CD4-positive, alpha-beta T cell treated with Interleukin-15 for 4 hours (primary cell): ENCODE measurements around the gene BBC3.
"Not testable (repeated sequence)": the region's sequence is repeated elsewhere in the genome, so short reads cannot be mapped to it uniquely, and the experiment has no call there.

Experiments used
- DNase-seq: peaks from one replicate; pipeline ENCODE4 v3.0.0-alpha.2; 2020; ENCODE audit warnings: low spot score

The BBC3 gene

DNA sequence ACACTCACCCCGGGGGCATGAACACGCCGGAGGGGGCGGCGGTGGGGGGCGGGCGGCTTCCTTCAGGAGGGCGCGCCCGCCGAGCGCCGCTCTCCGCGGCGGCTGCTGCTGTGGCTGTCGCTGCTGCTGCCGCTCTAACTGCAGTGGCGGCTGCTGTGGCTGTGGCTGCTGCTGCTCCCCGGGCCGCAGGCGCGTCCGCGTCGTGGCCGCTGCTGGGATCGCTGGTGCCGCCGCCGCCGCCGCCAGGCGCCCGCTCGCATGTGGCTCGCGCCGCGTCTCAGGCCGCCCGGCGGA, at the start of gene BBC3:
Gene BBC3, minus strand, starts transcription at position 279 of the 294 bp plus-strand sequence. CDS start 2,768 bp downstream, outside the sequence.
- DNase-seq = no peak

- DNase-seq = peak; percentile 57
These were observed 49.3 kb upstream of the BBC3 start for GRCh38 chr19:47280183-47280797.

GRCh38 chr19:47276513-47276912, 45.5 kb upstream of the BBC3 start:
- not testable (repeated sequence) for DNase-seq

DNA sequence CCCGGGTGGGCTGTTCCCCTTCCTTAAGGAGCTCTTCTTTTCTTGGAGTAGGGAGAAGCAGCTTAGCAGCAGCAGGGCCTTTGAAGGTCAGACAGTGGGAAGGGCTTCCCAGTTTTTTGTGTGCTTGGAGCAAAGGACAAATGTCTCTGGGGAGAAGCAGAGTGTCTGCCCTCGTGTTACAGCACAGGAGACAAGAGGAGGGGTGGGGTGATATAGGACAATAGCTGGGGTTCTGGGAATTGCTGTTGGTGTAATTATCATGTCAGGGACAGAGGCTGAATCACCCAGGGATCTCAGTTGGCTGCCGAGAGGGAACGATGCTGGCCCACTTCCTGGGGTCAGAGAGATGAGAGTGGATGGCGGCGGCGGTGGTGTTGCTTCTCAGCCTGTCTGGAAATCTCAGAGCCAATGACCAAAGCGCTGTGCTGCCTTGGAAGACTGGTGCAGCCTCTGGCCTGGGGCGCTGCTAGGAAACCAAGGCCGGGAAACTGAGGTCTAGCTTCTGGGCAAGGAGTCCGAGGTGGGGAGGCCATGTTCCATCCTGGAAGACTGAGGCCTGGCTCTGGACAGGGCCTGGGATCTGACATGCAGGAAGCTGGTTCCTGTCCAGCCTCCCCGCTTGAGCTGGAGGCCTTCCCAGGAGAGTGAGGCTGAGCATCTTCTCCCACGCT, 44.9 kb upstream of the BBC3 start:
- no peak for DNase-seq

GRCh38 chr19:47274891-47275761, 44.1 kb upstream of the BBC3 start:
- DNase-seq = no peak

DNA sequence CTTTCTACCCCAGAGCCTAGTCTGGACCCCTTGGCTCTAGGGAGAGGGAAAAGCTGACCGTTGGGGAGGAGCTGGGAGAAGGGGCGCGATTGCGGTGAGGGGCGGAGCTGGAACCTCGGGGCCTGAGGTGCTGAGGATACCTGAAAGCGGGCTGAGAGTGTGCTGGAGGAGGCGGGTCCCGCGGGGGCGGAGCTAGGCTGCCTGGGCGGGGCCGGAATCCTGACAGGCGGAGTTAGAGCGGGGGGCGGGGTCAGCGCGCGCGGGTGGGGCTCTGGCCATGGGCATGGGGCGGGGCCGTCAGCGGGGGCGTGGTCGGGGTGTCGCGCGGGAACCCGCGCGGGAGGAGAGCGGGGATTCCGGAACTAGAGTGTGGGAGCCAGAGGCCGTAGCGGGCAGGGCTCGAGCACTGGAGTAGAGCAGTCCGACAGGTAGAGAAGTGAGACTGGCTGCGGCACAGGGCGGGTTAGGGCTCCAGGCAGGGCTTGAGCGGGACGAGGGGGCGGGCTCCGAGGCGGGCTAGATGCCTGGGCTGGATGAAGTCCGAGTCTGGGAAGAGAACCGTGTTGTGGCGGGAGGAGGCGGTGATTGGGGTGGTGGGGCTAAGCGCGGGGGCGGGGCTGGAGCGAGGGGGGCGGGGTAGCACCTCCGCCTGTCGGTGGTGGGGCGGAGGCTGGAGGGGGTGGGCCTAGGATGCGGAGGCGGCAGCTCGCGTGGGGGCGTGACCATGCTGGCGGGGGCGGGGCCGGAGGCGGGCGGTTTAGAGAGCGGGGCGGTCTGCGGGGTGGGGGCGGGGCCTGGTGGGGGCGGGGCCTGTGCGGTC, 43.3 kb upstream of the BBC3 start, which contains the start of gene INAFM1:
Gene INAFM1, plus strand, starts transcription at position 815 of the 820 bp plus-strand sequence. CDS start 35 bp downstream, outside the sequence.
- DNase-seq = peak; percentile 98

GRCh38 chr19:47273313-47274070, 42.5 kb upstream of the BBC3 start:
- peak; percentile 91 for DNase-seq

DNA sequence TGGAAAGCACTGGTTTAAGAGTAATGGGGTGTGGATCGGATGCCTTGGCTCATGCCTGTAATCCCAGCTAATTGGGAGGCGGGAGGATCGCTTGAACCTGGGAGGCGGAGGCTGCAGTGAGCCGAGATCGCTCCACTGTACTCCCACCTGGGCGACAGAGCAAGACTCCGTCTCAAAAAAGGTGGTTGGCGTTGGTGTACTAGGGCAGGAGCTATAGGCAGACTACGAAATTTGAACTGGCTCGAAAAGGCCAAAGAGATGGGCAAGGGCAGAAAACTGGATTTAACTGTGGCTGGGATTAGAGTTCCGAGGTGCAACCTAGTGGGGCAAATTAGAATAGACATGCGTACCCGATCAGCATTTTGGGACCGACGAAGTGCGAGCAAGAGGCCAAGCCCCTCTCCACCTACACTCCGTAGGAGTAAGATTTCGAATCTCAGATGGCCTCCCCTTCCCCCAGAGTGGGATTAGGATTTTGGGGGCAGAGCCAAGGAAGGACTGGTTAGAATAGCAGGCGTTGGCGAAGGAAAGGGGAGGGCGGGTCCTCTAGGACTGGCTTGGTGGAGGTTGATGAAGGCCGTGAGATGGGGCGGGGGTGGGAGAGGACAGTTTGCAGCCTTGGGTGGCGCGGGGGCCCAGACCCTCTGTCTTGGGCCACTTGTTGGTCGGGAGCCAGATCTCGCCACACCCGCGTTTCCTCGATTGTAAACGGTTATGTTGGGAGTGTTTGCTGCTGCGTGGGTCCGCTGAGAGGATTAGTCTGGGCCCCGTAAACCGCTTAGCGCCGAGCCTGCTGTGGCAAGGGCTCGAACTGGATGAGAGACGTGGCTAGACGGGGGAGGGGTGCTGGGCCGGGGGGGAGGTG, 41.7 kb upstream of the BBC3 start:
- no peak for DNase-seq

GRCh38 chr19:47271949-47272348, 41.0 kb upstream of the BBC3 start:
- DNase-seq = no peak

DNA sequence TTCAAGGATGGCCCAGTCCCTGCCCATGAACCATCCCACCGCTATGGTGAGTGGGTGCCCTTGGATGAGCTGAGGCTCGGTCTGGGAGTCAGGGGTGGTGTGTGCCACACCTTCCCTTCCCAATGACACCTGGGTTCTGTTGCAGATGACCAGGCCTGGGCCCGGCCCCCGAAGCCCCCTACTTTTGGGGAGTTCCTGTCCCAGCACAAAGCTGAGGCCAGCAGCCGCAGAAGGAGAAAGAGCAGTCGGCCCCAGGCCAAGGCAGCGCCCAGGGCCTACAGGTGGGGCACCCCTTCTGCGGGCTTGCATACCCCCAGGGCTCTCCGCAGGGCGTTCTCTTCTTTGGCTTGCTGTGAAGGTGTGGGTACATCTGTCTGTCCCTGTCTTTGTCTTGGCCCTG, 39.4 kb upstream of the BBC3 start:
- no peak for DNase-seq

GRCh38 chr19:47269596-47269995, 38.6 kb upstream of the BBC3 start:
- no peak for DNase-seq

GRCh38 chr19:47268028-47268427, 37.0 kb upstream of the BBC3 start:
- DNase-seq = no peak

DNA sequence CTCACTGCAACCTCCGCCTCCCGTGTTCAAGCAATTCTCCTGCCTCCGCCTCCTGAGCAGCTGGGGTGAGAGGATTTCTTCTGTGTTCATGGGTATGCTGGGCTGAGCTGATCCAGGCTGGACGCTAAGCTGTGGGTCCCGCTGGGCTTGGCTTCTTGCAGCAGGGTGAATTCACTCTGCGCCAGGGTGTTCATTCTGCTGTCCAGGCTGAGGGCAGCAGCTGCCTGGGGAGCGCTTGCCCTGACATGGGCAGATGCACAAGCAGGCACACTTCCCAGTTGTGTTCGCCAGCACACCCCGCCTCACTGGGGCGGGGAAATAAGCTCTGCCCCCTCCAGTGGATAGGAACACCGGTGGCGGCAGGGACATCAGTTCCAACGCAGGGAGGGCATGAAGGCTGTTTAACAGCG, 36.4 kb upstream of the BBC3 start:
- DNase-seq = no peak

DNA sequence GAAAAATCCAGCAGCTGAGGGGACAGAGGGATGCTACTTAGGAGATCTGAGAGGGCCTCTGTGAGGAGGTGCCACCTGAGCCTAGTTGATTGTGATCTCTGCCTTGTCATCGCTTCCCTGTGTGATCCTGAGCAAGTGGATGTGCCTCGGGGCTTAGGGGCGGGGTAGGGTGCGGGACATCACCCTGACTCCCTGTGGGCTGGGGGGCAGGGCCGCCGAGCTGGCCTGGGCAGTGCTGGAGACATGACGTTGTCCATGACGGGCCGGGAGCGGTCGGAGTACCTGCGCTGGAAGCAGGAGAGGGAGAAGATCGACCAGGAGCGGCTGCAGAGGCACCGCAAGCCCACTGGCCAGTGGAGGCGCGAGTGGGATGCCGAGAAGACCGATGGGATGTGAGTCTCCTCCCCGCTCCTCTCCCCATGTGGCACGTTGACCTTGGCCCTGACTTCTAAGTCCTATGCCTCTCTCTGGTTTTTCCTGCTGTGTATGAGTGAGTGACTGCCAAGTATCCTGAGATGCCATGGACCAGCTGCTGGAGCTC, 35.5 kb upstream of the BBC3 start:
- no peak for DNase-seq

DNA sequence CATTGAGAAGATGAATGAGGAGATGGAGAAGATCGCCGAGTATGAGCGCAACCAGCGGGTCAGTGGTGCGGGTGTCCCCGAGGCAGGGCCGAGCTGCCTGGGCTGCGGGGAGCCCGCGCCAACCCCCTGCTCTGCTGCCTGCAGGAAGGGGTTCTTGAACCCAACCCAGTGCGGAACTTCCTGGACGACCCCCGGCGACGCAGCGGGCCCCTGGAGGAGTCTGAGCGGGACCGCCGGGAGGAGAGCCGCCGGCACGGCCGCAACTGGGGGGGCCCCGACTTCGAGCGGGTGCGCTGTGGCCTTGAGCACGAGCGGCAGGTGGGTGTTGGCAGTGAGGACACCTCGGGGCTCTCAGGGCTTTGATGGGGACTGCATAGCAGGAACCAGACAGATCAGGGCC, 33.6 kb upstream of the BBC3 start:
- no peak for DNase-seq

DNA sequence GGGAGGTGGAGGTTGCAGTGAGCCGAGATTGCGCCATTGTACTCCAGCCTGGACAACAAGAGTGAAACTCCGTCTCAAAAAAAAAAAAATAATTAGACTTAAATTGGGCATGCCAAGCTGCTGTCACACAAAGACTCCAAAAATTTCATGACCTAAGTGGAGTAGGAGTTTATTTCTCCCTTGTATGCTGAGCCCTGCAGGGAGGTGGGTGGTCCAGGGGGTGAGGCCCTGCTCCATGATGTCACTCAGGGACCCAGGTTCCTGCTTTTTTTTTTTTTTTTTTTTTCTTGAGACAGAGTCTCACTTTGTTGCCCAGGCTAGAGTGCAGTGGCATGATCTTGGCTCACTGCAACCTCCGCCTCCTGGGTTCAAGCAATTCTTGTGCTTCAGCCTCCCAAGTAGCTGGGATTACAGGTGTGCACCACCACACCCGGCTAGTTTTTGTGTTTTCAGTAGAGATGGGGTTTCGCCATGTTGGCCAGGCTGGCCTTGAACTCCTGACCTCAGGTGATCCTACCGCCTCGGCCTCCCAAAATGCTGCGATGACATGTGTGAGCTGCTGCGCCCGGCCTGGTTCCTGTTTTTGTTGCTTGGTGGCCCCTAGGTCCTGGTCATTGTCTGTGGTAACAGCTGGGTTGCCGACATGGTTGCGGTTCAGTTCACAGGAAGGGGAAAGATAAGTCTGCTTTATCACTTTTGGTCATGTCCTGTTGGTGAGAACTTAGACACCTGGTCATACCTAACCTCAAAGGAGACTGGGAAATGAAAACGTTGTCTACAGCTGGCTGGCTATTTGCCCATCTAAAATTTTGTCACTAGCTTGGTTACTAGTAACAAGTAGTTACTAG, 31.2 kb upstream of the BBC3 start:
- DNase-seq = not testable (repeated sequence)

DNA sequence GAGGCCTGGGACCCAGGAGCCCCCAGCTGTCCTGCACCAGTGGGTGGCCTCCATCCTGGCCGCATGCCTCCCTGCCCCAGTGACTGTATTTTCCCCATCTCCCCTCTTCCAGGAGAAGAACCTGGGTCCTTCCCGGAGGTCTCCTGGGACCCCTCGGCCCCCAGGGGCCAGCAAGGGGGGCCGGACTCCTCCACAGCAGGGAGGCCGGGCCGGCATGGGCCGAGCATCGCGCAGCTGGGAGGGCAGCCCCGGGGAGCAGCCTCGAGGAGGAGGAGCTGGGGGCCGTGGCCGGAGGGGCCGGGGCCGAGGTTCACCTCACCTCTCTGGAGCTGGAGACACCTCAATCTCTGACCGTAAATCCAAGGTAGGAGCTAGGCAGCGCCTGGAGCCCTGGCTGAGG, 29.5 kb upstream of the BBC3 start:
- DNase-seq = no peak

- no peak for DNase-seq
These were observed 28.0 kb upstream of the BBC3 start for GRCh38 chr19:47258895-47259555.

- DNase-seq = no peak
These were observed 27.4 kb upstream of the BBC3 start for GRCh38 chr19:47258434-47258833.
